MM.1S (cell line): ENCODE results near the gene PHF8.

ENCODE experiments used
- EZH2 ChIP-seq: fragments of 300-600 bp; sonication (generic); optimal IDR thresholded peaks from 2 replicates; pipeline ENCODE3; 2017; ENCODE audit warnings: low read depth, mild to moderate bottlenecking, antibody characterized with exemption, low read length, mixed read lengths
- TF ChIP-seq, protein P1 (sequence below): fragments of 300-600 bp; sonication (generic); IDR thresholded peaks from 2 replicates; pipeline ENCODE4 v1.5.1; 2016; ENCODE audit warnings: antibody characterized with exemption, low read length, mixed read lengths

GRCh38 chrX:54007682-54008081, 36.6 kb downstream of the PHF8 start:
- TF ChIP-seq, protein P1, sequence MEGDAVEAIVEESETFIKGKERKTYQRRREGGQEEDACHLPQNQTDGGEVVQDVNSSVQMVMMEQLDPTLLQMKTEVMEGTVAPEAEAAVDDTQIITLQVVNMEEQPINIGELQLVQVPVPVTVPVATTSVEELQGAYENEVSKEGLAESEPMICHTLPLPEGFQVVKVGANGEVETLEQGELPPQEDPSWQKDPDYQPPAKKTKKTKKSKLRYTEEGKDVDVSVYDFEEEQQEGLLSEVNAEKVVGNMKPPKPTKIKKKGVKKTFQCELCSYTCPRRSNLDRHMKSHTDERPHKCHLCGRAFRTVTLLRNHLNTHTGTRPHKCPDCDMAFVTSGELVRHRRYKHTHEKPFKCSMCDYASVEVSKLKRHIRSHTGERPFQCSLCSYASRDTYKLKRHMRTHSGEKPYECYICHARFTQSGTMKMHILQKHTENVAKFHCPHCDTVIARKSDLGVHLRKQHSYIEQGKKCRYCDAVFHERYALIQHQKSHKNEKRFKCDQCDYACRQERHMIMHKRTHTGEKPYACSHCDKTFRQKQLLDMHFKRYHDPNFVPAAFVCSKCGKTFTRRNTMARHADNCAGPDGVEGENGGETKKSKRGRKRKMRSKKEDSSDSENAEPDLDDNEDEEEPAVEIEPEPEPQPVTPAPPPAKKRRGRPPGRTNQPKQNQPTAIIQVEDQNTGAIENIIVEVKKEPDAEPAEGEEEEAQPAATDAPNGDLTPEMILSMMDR: no peak
- no peak for TF ChIP-seq EZH2
